ENCODE results near the gene PAPPA2.
"Not testable (repeated sequence)": the region's sequence is repeated elsewhere in the genome, so short reads cannot be mapped to it uniquely, and the experiment has no call there.

PAPPA2 gene

GRCh38 chr1:176719447-176719846 is 256.5 kb downstream of the PAPPA2 start:
- H3K9ac ChIP-seq (ENCODE audit: low read depth, low read length), result no peak overlapping the region
- no peaks in the 10 kb centered on the region for H3K27me3 ChIP-seq (ENCODE audit: control insufficient read depth, insufficient read depth, low read length)
- H3K9me3 ChIP-seq (ENCODE audit: control insufficient read depth, insufficient read depth, low read length), result no peaks in the 10 kb centered on the region
- no peaks in the 10 kb centered on the region for H3K4me1 ChIP-seq (ENCODE audit: control insufficient read depth, insufficient read depth, low read length)
- H3K27ac ChIP-seq (ENCODE audit: low read depth, low read length), result no peak overlapping the region
- H3K4me3 ChIP-seq (ENCODE audit: low read depth, low read length), result no peak overlapping the region
- H3K36me3 ChIP-seq (ENCODE audit: control insufficient read depth, insufficient read depth, low read length), result no peaks in the 10 kb centered on the region

- Histone ChIP-seq H3K27me3 (ENCODE audit: control insufficient read depth, insufficient read depth, low read length) (no peaks in the 10 kb centered on the region), H3K9ac (ENCODE audit: low read depth, low read length) (no peak overlapping the region), H3K27ac (ENCODE audit: low read depth, low read length) (no peak overlapping the region), H3K4me1 (ENCODE audit: control insufficient read depth, insufficient read depth, low read length) (no peaks in the 10 kb centered on the region), H3K9me3 (ENCODE audit: control insufficient read depth, insufficient read depth, low read length) (no peaks in the 10 kb centered on the region), H3K36me3 (ENCODE audit: control insufficient read depth, insufficient read depth, low read length) (no peaks in the 10 kb centered on the region), H3K4me3 (ENCODE audit: low read depth, low read length) (no peak overlapping the region)
These were observed 257.9 kb downstream of the PAPPA2 start for GRCh38 chr1:176720838-176721237.

- Histone ChIP-seq H3K27me3 (ENCODE audit: control insufficient read depth, insufficient read depth, low read length) (no peaks in the 10 kb centered on the region), H3K4me3 (ENCODE audit: low read depth, low read length) (no peak overlapping the region), H3K9me3 (ENCODE audit: control insufficient read depth, insufficient read depth, low read length) (no peaks in the 10 kb centered on the region), H3K4me1 (ENCODE audit: control insufficient read depth, insufficient read depth, low read length) (no peaks in the 10 kb centered on the region), H3K36me3 (ENCODE audit: control insufficient read depth, insufficient read depth, low read length) (no peaks in the 10 kb centered on the region), H3K27ac (ENCODE audit: low read depth, low read length) (no peak overlapping the region), H3K9ac (ENCODE audit: low read depth, low read length) (no peak overlapping the region)
These were observed 270.7 kb downstream of the PAPPA2 start for GRCh38 chr1:176733661-176734060.

- Histone ChIP-seq H3K27ac (ENCODE audit: low read depth, low read length) (no peak overlapping the region), H3K4me3 (ENCODE audit: low read depth, low read length) (no peak overlapping the region), H3K9ac (ENCODE audit: low read depth, low read length) (no peak overlapping the region), H3K27me3 (ENCODE audit: control insufficient read depth, insufficient read depth, low read length) (no peaks in the 10 kb centered on the region), H3K4me1 (ENCODE audit: control insufficient read depth, insufficient read depth, low read length) (no peaks in the 10 kb centered on the region), H3K9me3 (ENCODE audit: control insufficient read depth, insufficient read depth, low read length) (no peaks in the 10 kb centered on the region), H3K36me3 (ENCODE audit: control insufficient read depth, insufficient read depth, low read length) (no peaks in the 10 kb centered on the region)
These were observed 272.2 kb downstream of the PAPPA2 start for GRCh38 chr1:176735201-176735600.

GRCh38 chr1:176736015-176736414 is 273.0 kb downstream of the PAPPA2 start:
- no peaks in the 10 kb centered on the region for H3K4me1 ChIP-seq (ENCODE audit: control insufficient read depth, insufficient read depth, low read length)
- H3K4me3 ChIP-seq (ENCODE audit: low read depth, low read length), result no peak overlapping the region

GRCh38 chr1:176741181-176741580 is 278.2 kb downstream of the PAPPA2 start:
- Histone ChIP-seq H3K9ac (ENCODE audit: low read depth, low read length) (no peak overlapping the region), H3K9me3 (ENCODE audit: control insufficient read depth, insufficient read depth, low read length) (no peaks in the 10 kb centered on the region), H3K27ac (ENCODE audit: low read depth, low read length) (no peak overlapping the region), H3K27me3 (ENCODE audit: control insufficient read depth, insufficient read depth, low read length) (no peaks in the 10 kb centered on the region), H3K36me3 (ENCODE audit: control insufficient read depth, insufficient read depth, low read length) (no peaks in the 10 kb centered on the region), H3K4me3 (ENCODE audit: low read depth, low read length) (no peak overlapping the region), H3K4me1 (ENCODE audit: control insufficient read depth, insufficient read depth, low read length) (no peaks in the 10 kb centered on the region)

More at GRCh38 chr1:176736015-176736414, 273.0 kb downstream of the PAPPA2 start:
- Histone ChIP-seq H3K36me3 (ENCODE audit: control insufficient read depth, insufficient read depth, low read length) (no peaks in the 10 kb centered on the region), H3K27me3 (ENCODE audit: control insufficient read depth, insufficient read depth, low read length) (no peaks in the 10 kb centered on the region), H3K27ac (ENCODE audit: low read depth, low read length) (no peak overlapping the region), H3K9me3 (ENCODE audit: control insufficient read depth, insufficient read depth, low read length) (no peaks in the 10 kb centered on the region), H3K9ac (ENCODE audit: low read depth, low read length) (no peak overlapping the region)

- Histone ChIP-seq H3K4me1 (ENCODE audit: control insufficient read depth, insufficient read depth, low read length) (no peaks in the 10 kb centered on the region), H3K9ac (ENCODE audit: low read depth, low read length) (no peak overlapping the region), H3K27ac (ENCODE audit: low read depth, low read length) (no peak overlapping the region), H3K9me3 (ENCODE audit: control insufficient read depth, insufficient read depth, low read length) (no peaks in the 10 kb centered on the region), H3K36me3 (ENCODE audit: control insufficient read depth, insufficient read depth, low read length) (no peaks in the 10 kb centered on the region), H3K4me3 (ENCODE audit: low read depth, low read length) (no peak overlapping the region), H3K27me3 (ENCODE audit: control insufficient read depth, insufficient read depth, low read length) (no peaks in the 10 kb centered on the region)
These were observed 279.3 kb downstream of the PAPPA2 start for GRCh38 chr1:176742322-176742721.

- H3K27ac ChIP-seq (ENCODE audit: low read depth, low read length), result no peak overlapping the region
- H3K4me3 ChIP-seq (ENCODE audit: low read depth, low read length), result no peak overlapping the region
- H3K36me3 ChIP-seq (ENCODE audit: control insufficient read depth, insufficient read depth, low read length), result no peaks in the 10 kb centered on the region
- H3K27me3 ChIP-seq (ENCODE audit: control insufficient read depth, insufficient read depth, low read length), result no peaks in the 10 kb centered on the region
- no peaks in the 10 kb centered on the region for H3K9me3 ChIP-seq (ENCODE audit: control insufficient read depth, insufficient read depth, low read length)
- no peak overlapping the region for H3K9ac ChIP-seq (ENCODE audit: low read depth, low read length)
- H3K4me1 ChIP-seq (ENCODE audit: control insufficient read depth, insufficient read depth, low read length), result no peaks in the 10 kb centered on the region
These were observed 281.2 kb downstream of the PAPPA2 start for GRCh38 chr1:176744142-176744541.

- Histone ChIP-seq H3K4me1 (ENCODE audit: control insufficient read depth, insufficient read depth, low read length) (no peaks in the 10 kb centered on the region), H3K27ac (ENCODE audit: low read depth, low read length) (no peak overlapping the region), H3K36me3 (ENCODE audit: control insufficient read depth, insufficient read depth, low read length) (no peaks in the 10 kb centered on the region), H3K9ac (ENCODE audit: low read depth, low read length) (no peak overlapping the region), H3K9me3 (ENCODE audit: control insufficient read depth, insufficient read depth, low read length) (no peaks in the 10 kb centered on the region), H3K4me3 (ENCODE audit: low read depth, low read length) (no peak overlapping the region), H3K27me3 (ENCODE audit: control insufficient read depth, insufficient read depth, low read length) (no peaks in the 10 kb centered on the region)
These were observed 283.0 kb downstream of the PAPPA2 start for GRCh38 chr1:176745945-176746344.

- H3K27me3 ChIP-seq (ENCODE audit: control insufficient read depth, insufficient read depth, low read length), result no peaks in the 10 kb centered on the region
- no peak overlapping the region for H3K9ac ChIP-seq (ENCODE audit: low read depth, low read length)
- H3K9me3 ChIP-seq (ENCODE audit: control insufficient read depth, insufficient read depth, low read length), result no peaks in the 10 kb centered on the region
- no peak overlapping the region for H3K4me3 ChIP-seq (ENCODE audit: low read depth, low read length)
- no peaks in the 10 kb centered on the region for H3K36me3 ChIP-seq (ENCODE audit: control insufficient read depth, insufficient read depth, low read length)
- no peak overlapping the region for H3K27ac ChIP-seq (ENCODE audit: low read depth, low read length)
- H3K4me1 ChIP-seq (ENCODE audit: control insufficient read depth, insufficient read depth, low read length), result no peaks in the 10 kb centered on the region
These were observed 289.5 kb downstream of the PAPPA2 start for GRCh38 chr1:176752505-176752904.

- H3K27ac ChIP-seq (ENCODE audit: low read depth, low read length), result no peak overlapping the region
- no peaks in the 10 kb centered on the region for H3K4me1 ChIP-seq (ENCODE audit: control insufficient read depth, insufficient read depth, low read length)
- no peaks in the 10 kb centered on the region for H3K9me3 ChIP-seq (ENCODE audit: control insufficient read depth, insufficient read depth, low read length)
- no peak overlapping the region for H3K9ac ChIP-seq (ENCODE audit: low read depth, low read length)
- no peak overlapping the region for H3K4me3 ChIP-seq (ENCODE audit: low read depth, low read length)
- H3K36me3 ChIP-seq (ENCODE audit: control insufficient read depth, insufficient read depth, low read length), result no peaks in the 10 kb centered on the region
- H3K27me3 ChIP-seq (ENCODE audit: control insufficient read depth, insufficient read depth, low read length), result no peaks in the 10 kb centered on the region
These were observed 291.7 kb downstream of the PAPPA2 start for GRCh38 chr1:176754676-176755075.

GRCh38 chr1:176756817-176757216 is 293.8 kb downstream of the PAPPA2 start:
- H3K9ac ChIP-seq (ENCODE audit: low read depth, low read length); H3K9me3 ChIP-seq (ENCODE audit: control insufficient read depth, insufficient read depth, low read length); H3K4me3 ChIP-seq (ENCODE audit: low read depth, low read length); H3K27ac ChIP-seq (ENCODE audit: low read depth, low read length); H3K4me1 ChIP-seq (ENCODE audit: control insufficient read depth, insufficient read depth, low read length); H3K27me3 ChIP-seq (ENCODE audit: control insufficient read depth, insufficient read depth, low read length); H3K36me3 ChIP-seq (ENCODE audit: control insufficient read depth, insufficient read depth, low read length): not testable (repeated sequence)

Measured in HUES48 (cell line).